C4-2B (cell line): Measurements from ENCODE around the gene DLK2.
"Not testable (repeated sequence)": the region's sequence is repeated elsewhere in the genome, so short reads cannot be mapped to it uniquely, and the experiment has no call there.

Experiments
- H3K27ac ChIP-seq: fragments of 450-650 bp; 2 replicates; pipeline ENCODE4 v1.5.1; 2017
- CTCF ChIP-seq: fragments of 450-650 bp; conservative IDR thresholded peaks from 2 replicates; pipeline ENCODE4 v1.5.1; 2017; ENCODE audit warnings: mild to moderate bottlenecking
- ZFX ChIP-seq: fragments of 450-650 bp; IDR thresholded peaks from 2 replicates; pipeline ENCODE4 v1.6.1; 2017

Gene DLK2

GRCh38 chr6:43420012-43420709 is 35.2 kb downstream of the DLK2 start:
- H3K27ac ChIP-seq: no peak overlapping the region
- no peak for TF ChIP-seq ZFX
- no peak for TF ChIP-seq CTCF

- no peak overlapping the region for H3K27ac ChIP-seq
- TF ChIP-seq CTCF (no peak), ZFX (no peak)
Measured at GRCh38 chr6:43416935-43417334, 38.4 kb downstream of the DLK2 start.

- H3K27ac ChIP-seq: not testable (repeated sequence)
Measured at GRCh38 chr6:43415275-43415674, 40.1 kb downstream of the DLK2 start.

GRCh38 chr6:43413002-43413401 is 42.3 kb downstream of the DLK2 start:
- no peak overlapping the region for H3K27ac ChIP-seq

GRCh38 chr6:43412541-43412940 is 42.8 kb downstream of the DLK2 start:
- no peak overlapping the region for H3K27ac ChIP-seq
- TF ChIP-seq CTCF: no peak
- TF ChIP-seq ZFX: no peak

More at GRCh38 chr6:43413002-43413401, 42.3 kb downstream of the DLK2 start:
- no peak for TF ChIP-seq CTCF
- no peak for TF ChIP-seq ZFX

- not testable (repeated sequence) for H3K27ac ChIP-seq
Measured at GRCh38 chr6:43410776-43411175, 44.6 kb downstream of the DLK2 start.

- TF ChIP-seq ZFX (no peak), CTCF (no peak)
- no peak overlapping the region for H3K27ac ChIP-seq
Measured at GRCh38 chr6:43408259-43408658, 47.1 kb downstream of the DLK2 start.

GRCh38 chr6:43407296-43407695 is 48.1 kb downstream of the DLK2 start:
- TF ChIP-seq CTCF: no peak
- no peak overlapping the region for H3K27ac ChIP-seq
